ENCODE results near the gene KARS1. TPM values are rescaled to one million over a fixed set of nuclear protein-coding genes. Genes with fewer than 3 reads are reported as not detected.

The KARS1 gene
- total RNA-seq, 1 donor from 2014 or later: 93.3 TPM

DNA sequence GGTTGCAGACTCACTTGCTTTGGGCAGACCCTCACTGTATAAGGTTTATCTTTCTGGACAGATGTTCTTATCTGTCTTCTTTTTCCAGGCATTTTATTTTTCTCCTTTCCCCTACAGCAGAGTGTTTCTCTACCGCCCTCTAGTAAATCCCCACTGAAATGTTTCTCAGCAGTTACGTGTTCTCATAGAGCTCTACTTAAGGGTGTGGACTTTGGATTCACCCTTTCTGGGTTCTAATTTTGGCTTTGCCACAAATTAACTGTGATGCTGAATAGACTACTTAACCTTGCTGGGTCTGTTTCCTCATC, 26.3 kb downstream of the KARS1 start:
- Mint-ChIP-seq H3K27ac (ENCODE audit: unreplicated experiment) (no peak overlapping the region), H3K4me3 (ENCODE audit: unreplicated experiment) (no peak overlapping the region), H3K36me3 (ENCODE audit: low read depth) (peaks cover 26% of the 10 kb centered on the region), H3K9me3 (ENCODE audit: low read depth) (no peaks in the 10 kb centered on the region), H3K4me1 (ENCODE audit: low read depth) (peaks cover 27% of the 10 kb centered on the region), H3K27me3 (ENCODE audit: low read depth) (no peaks in the 10 kb centered on the region)
- no peak for DNase-seq (ENCODE audit: low spot score)
- TF ChIP-seq, protein P1, sequence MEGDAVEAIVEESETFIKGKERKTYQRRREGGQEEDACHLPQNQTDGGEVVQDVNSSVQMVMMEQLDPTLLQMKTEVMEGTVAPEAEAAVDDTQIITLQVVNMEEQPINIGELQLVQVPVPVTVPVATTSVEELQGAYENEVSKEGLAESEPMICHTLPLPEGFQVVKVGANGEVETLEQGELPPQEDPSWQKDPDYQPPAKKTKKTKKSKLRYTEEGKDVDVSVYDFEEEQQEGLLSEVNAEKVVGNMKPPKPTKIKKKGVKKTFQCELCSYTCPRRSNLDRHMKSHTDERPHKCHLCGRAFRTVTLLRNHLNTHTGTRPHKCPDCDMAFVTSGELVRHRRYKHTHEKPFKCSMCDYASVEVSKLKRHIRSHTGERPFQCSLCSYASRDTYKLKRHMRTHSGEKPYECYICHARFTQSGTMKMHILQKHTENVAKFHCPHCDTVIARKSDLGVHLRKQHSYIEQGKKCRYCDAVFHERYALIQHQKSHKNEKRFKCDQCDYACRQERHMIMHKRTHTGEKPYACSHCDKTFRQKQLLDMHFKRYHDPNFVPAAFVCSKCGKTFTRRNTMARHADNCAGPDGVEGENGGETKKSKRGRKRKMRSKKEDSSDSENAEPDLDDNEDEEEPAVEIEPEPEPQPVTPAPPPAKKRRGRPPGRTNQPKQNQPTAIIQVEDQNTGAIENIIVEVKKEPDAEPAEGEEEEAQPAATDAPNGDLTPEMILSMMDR (IDR thresholded peaks at IDR 0.05): peak; percentile 79

DNA sequence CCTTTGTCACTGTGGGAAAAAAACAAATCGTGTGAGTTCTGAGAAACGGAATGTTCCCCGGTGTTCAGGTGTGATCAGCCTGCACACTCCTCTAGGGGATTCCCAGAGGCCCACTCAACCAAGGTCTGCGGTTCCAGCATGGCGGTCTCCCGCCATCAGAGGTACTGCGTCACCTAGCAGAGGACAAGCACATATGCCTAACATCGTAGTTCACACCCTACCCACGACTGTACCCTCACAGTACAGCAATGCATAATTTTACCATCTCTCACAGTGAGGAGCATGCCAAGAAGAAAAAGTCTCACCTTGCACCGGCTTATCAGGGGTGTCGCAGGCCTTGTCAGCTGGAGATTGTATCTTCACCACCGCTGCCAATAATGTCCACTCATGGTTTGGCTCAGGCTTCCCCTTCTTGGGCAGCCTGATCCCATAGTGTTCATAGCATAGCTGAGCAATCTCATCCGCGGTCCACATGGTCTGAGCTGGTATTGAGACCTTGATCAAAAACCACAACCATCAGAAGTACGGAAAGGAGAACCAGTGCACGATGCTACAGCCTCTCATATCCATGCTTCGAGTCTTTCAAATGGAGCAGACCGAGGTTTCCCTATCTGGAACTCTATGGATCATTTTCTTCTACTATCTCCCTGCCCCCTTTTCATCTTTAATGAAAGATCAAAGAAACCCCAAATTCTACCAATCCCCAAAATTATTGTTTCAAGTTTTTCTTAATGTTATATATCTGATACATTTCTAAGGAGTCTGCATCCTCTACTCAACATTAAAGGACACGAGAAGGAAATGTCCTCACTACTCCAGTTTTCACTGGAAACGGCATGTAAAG, 26.9 kb downstream of the KARS1 start:
- Mint-ChIP-seq H3K4me1 (ENCODE audit: low read depth) (peaks cover 27% of the 10 kb centered on the region), H3K27me3 (ENCODE audit: low read depth) (no peaks in the 10 kb centered on the region), H3K36me3 (ENCODE audit: low read depth) (peaks cover 22% of the 10 kb centered on the region), H3K27ac (ENCODE audit: unreplicated experiment) (no peak overlapping the region), H3K4me3 (ENCODE audit: unreplicated experiment) (no peak overlapping the region), H3K9me3 (ENCODE audit: low read depth) (no peaks in the 10 kb centered on the region)
- no peak for DNase-seq (ENCODE audit: low spot score)
- TF ChIP-seq, protein P1 (IDR thresholded peaks at IDR 0.05): no peak

DNA sequence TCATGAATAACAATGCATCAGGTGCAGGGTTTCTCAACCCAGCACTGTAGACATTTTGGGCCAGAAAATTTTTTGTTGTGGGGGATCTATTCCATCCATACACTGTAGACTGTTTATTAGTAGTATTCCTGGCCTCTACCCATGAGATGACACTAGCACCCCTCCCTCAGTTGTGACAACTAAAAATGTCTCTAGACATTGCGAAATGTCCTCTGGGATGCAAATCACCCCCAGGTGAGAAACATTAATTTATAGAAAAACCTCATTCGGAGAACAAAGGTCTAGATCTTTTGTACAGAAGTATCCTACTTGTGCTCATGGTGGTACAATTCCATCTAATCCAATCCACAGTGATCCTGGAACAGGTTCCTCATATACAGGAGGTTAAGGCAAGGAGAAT, 28.7 kb downstream of the KARS1 start:
- H3K27me3 Mint-ChIP-seq (ENCODE audit: low read depth): no peaks in the 10 kb centered on the region
- H3K36me3 Mint-ChIP-seq (ENCODE audit: low read depth): peaks cover 25% of the 10 kb centered on the region
- H3K9me3 Mint-ChIP-seq (ENCODE audit: low read depth): no peaks in the 10 kb centered on the region
- no peak overlapping the region for H3K4me3 Mint-ChIP-seq (ENCODE audit: unreplicated experiment)
- H3K4me1 Mint-ChIP-seq (ENCODE audit: low read depth): peaks cover 27% of the 10 kb centered on the region
- DNase-seq (ENCODE audit: low spot score): no peak
- TF ChIP-seq, protein P1 (IDR thresholded peaks at IDR 0.05): no peak
- H3K27ac Mint-ChIP-seq (ENCODE audit: unreplicated experiment): no peak overlapping the region

DNA sequence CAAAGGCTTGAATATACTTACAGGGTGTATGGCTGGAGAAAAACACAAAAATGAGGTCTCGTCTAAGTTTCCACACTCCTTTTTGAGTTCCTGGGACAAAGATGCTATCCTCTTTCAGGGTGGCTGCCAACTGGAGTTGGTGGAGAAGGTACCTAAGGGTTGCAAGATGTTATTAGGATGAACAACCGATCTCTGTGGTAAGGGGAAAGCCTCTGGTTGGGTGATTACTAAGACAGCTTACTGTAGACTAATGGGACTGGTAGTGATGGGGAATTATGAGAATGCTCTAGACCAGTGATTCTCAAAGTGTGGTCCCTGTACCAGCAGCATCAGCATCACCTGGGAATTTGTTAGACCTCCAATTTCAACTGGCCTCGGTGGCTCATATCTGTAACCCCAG, 30.3 kb downstream of the KARS1 start:
- no peak overlapping the region for H3K4me3 Mint-ChIP-seq (ENCODE audit: unreplicated experiment)
- H3K4me1 Mint-ChIP-seq (ENCODE audit: low read depth): peaks cover 20% of the 10 kb centered on the region
- peaks cover 31% of the 10 kb centered on the region for H3K36me3 Mint-ChIP-seq (ENCODE audit: low read depth)
- H3K27me3 Mint-ChIP-seq (ENCODE audit: low read depth): no peaks in the 10 kb centered on the region
- no peaks in the 10 kb centered on the region for H3K9me3 Mint-ChIP-seq (ENCODE audit: low read depth)
- no peak for DNase-seq (ENCODE audit: low spot score)
- no peak overlapping the region for H3K27ac Mint-ChIP-seq (ENCODE audit: unreplicated experiment)
- TF ChIP-seq, protein P1 (IDR thresholded peaks at IDR 0.05): no peak

DNA sequence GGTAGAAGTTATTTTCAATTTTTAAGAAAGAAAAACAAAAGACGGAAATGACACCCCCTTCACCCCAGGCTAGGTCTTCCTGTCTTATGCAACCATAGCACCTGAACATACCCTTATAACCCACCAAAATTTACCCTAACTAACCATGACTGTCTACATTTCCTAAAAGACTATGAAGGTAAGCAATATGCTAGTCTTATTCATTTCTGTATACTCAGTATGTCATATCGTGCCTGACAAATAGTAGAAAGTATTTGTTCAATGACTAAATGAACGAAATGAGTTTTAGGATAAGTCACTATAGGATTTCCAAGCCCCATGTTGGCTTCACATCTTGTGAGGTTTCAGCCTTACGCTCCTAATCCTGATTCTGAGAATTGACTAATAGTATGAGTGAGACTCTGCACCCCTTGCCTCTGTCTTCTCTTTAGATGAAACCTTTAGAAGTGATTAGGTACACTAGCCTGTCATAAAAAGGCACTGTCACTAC, 30.9 kb downstream of the KARS1 start:
- H3K27ac Mint-ChIP-seq (ENCODE audit: unreplicated experiment): no peak overlapping the region
- H3K9me3 Mint-ChIP-seq (ENCODE audit: low read depth): no peaks in the 10 kb centered on the region
- H3K27me3 Mint-ChIP-seq (ENCODE audit: low read depth): no peaks in the 10 kb centered on the region
- no peak overlapping the region for H3K4me3 Mint-ChIP-seq (ENCODE audit: unreplicated experiment)
- peaks cover 15% of the 10 kb centered on the region for H3K4me1 Mint-ChIP-seq (ENCODE audit: low read depth)
- DNase-seq (ENCODE audit: low spot score): no peak
- peaks cover 32% of the 10 kb centered on the region for H3K36me3 Mint-ChIP-seq (ENCODE audit: low read depth)
- TF ChIP-seq, protein P1 (IDR thresholded peaks at IDR 0.05): no peak
